Gastroesophageal sphincter (tissue), 3 donors: ENCODE data around the gene DMRTA2.

Experiments used
- POLR2A ChIP-seq, 2 donors: fragments of 450-650 bp; IDR thresholded peaks; one replicate each; pipeline ENCODE4 v1.6.1; 2017; ENCODE audit warnings: antibody characterized with exemption in 2 of 2, mild to moderate bottlenecking in 2 of 2, moderate library complexity in 1 of 2
- TF ChIP-seq, protein P1 (sequence below), 4 experiments: fragments of 200-600 bp in 2 of 4; fragments of 450-650 bp in 2 of 4; sonication (generic) in 1 of 4; IDR thresholded peaks; one replicate each; pipeline ENCODE4 v1.5.1; 2017 to 2019; ENCODE audit warnings: antibody characterized with exemption in 4 of 4, mild to moderate bottlenecking in 2 of 4, moderate library complexity in 2 of 4

DNA sequence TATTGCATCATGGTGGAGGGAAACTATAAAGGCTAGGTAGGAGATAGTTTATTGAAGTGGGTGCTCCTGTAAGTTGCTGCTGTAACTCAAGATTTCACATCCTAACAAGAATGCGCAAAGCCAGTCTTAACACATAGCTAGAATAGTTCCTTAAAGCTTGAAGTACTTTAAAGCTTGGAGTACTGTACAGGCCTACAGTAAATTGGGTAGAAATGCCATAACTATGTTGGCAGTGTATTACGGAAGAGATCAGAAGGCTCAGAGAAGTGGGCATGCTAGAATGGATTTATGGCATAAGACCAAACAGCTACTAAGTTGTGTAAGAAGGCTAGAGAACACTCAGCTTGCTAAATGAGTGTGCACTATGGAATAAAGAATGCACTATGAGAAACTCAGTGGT, 44.5 kb downstream of the DMRTA2 start:
- TF ChIP-seq, protein P1, sequence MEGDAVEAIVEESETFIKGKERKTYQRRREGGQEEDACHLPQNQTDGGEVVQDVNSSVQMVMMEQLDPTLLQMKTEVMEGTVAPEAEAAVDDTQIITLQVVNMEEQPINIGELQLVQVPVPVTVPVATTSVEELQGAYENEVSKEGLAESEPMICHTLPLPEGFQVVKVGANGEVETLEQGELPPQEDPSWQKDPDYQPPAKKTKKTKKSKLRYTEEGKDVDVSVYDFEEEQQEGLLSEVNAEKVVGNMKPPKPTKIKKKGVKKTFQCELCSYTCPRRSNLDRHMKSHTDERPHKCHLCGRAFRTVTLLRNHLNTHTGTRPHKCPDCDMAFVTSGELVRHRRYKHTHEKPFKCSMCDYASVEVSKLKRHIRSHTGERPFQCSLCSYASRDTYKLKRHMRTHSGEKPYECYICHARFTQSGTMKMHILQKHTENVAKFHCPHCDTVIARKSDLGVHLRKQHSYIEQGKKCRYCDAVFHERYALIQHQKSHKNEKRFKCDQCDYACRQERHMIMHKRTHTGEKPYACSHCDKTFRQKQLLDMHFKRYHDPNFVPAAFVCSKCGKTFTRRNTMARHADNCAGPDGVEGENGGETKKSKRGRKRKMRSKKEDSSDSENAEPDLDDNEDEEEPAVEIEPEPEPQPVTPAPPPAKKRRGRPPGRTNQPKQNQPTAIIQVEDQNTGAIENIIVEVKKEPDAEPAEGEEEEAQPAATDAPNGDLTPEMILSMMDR (IDR thresholded peaks at IDR 0.05) = no peak
- no peak for TF ChIP-seq POLR2A (IDR thresholded peaks at IDR 0.05)
